DMS153 treated with DMSO at 0.1 percent for 48 hours (cell line): Measurements from ENCODE around the gene PTPN23.

ENCODE experiments used
- DNase-seq: peaks from one replicate; lab custom pipeline; 2025; ENCODE audit not compliant: unreplicated experiment; lab: John Stamatoyannopoulos, UW

The PTPN23 gene

GRCh38 chr3:47404955-47405790, 24.4 kb downstream of the PTPN23 start:
- no peak for DNase-seq

GRCh38 chr3:47405820-47406761, 25.3 kb downstream of the PTPN23 start:
- DNase-seq = no peak

GRCh38 chr3:47406762-47407149, 25.9 kb downstream of the PTPN23 start:
- DNase-seq = no peak

GRCh38 chr3:47407237-47407636, 26.4 kb downstream of the PTPN23 start:
- DNase-seq = no peak

- no peak for DNase-seq
Measured at GRCh38 chr3:47407896-47408838, 27.3 kb downstream of the PTPN23 start.

GRCh38 chr3:47408839-47409229, 28.0 kb downstream of the PTPN23 start:
- DNase-seq = no peak

GRCh38 chr3:47409284-47409683, 28.5 kb downstream of the PTPN23 start:
- no peak for DNase-seq

GRCh38 chr3:47409688-47410416, 29.0 kb downstream of the PTPN23 start:
- DNase-seq = no peak

GRCh38 chr3:47410417-47410720, 29.5 kb downstream of the PTPN23 start:
- DNase-seq = no peak

- no peak for DNase-seq
Measured at GRCh38 chr3:47410801-47411646, 30.2 kb downstream of the PTPN23 start.

GRCh38 chr3:47411696-47412452, 31.1 kb downstream of the PTPN23 start:
- no peak for DNase-seq

GRCh38 chr3:47412453-47412756, 31.6 kb downstream of the PTPN23 start:
- DNase-seq = no peak

GRCh38 chr3:47412842-47413520, 32.2 kb downstream of the PTPN23 start:
- no peak for DNase-seq

- DNase-seq = no peak
Measured at GRCh38 chr3:47413751-47414150, 32.9 kb downstream of the PTPN23 start.

- DNase-seq = no peak
Measured at GRCh38 chr3:47414161-47414564, 33.3 kb downstream of the PTPN23 start.

GRCh38 chr3:47414666-47415587, 34.1 kb downstream of the PTPN23 start:
- no peak for DNase-seq

- no peak for DNase-seq
Measured at GRCh38 chr3:47416041-47416440, 35.2 kb downstream of the PTPN23 start.
